ENCODE measurements around the gene CACNA1H.
"Not testable (repeated sequence)": the region's sequence is repeated elsewhere in the genome, so short reads cannot be mapped to it uniquely, and the experiment has no call there.

CACNA1H gene

GRCh38 chr16:1194665-1195392, 41.9 kb downstream of the CACNA1H start:
- peak; percentile 5 for DNase-seq

GRCh38 chr16:1195393-1195666, 42.4 kb downstream of the CACNA1H start:
- DNase-seq = no peak

DNA sequence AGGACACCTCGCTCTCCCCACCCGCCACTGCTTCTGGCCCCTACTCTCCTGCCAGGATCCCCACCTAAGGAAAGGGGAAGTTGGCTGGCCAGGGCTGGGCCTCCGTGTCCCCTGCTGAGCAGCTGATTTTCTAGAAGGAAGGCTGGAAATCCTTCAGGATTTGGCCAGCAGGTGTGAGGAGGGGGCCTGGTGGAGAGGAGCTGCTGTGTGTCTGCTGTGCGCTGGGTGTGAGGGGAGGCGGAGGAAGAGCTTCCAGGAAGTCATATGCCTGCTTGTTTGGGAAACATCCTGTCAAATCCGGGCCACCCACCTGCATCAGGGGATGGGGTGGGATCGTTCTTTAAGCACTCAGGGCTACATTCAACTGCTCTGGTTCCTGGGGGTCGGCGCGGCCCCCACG, 43.6 kb downstream of the CACNA1H start:
- DNase-seq = no peak

DNA sequence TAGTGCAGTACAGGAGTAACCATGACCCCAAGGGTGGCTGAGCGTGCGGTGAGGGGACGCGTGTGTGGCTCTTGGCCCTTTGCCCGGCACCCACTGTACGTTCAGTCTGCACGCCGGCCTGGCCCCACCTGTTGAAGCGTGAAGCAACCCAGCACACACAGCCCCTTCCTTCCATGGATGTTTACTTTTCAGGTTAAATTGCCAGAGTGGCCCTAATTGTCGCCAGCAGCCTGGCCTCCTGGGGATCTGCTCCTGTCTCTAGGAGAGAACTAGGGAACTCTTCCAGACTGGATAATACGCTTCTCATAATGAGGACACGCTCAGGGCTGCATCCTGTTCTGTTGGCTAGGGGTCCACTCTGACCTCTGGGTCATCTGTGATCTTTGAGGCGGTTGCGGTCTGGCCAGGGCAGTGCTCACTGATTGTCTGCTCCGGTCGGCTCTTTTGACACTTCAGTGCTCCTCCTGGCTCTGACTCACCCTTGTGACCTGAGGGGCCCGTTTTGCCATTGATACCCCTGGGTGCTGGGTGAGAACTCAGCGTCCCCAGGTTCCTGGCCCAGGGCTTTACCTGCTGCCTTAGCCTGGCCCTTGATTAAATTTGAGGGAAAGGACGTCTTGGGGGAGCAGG, 44.4 kb downstream of the CACNA1H start:
- peak; percentile 74 for DNase-seq

DNA sequence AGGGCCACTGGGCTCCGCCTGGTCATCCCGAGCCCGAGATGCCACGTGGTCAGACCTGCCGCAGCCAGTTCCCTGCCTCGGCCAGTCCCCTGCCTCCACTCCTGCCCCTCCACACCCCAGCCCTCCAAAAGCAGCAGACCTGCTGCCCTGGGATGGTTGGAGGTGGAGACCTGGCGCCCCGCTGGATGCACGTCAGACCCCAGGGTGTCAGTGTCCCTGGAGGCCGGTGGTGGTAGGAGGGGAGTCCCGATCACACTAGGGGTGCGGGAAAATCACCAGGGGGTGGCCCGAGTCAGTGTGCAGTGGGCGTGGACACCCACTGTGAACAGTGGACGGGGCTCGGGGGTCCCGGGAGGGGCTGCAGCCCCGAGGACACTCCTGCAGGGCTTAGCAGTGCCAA, 45.3 kb downstream of the CACNA1H start:
- no peak for DNase-seq

- not testable (repeated sequence) for DNase-seq
These were observed 45.9 kb downstream of the CACNA1H start for GRCh38 chr16:1198671-1199346.

- DNase-seq = no peak
These were observed 46.6 kb downstream of the CACNA1H start for GRCh38 chr16:1199347-1200013.

DNA sequence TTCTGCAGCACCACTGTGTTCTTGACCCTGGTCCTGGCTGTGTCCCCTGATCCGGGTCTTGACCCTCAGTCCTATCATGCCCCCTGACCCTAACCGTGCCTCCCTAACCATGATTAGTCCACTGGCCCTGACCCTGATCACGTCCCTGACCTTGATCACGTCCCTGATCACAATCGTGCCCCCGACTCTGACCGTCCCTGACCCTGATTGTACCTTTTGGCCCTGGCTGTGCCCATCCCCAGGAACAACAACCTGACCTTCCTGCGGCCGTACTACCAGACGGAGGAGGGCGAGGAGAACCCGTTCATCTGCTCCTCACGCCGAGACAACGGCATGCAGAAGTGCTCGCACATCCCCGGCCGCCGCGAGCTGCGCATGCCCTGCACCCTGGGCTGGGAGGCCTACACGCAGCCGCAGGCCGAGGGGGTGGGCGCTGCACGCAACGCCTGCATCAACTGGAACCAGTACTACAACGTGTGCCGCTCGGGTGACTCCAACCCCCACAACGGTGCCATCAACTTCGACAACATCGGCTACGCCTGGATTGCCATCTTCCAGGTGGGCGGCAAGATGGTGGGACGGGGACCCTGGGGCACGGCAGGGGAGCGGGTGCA, 47.2 kb downstream of the CACNA1H start:
- DNase-seq = no peak

GRCh38 chr16:1201444-1201843, 48.5 kb downstream of the CACNA1H start:
- no peak for DNase-seq

- no peak for DNase-seq
These were observed 49.4 kb downstream of the CACNA1H start for GRCh38 chr16:1202274-1202673.

GRCh38 chr16:1204933-1205332, 52.0 kb downstream of the CACNA1H start:
- DNase-seq = no peak

GRCh38 chr16:1206326-1206725, 53.4 kb downstream of the CACNA1H start:
- no peak for DNase-seq

DNA sequence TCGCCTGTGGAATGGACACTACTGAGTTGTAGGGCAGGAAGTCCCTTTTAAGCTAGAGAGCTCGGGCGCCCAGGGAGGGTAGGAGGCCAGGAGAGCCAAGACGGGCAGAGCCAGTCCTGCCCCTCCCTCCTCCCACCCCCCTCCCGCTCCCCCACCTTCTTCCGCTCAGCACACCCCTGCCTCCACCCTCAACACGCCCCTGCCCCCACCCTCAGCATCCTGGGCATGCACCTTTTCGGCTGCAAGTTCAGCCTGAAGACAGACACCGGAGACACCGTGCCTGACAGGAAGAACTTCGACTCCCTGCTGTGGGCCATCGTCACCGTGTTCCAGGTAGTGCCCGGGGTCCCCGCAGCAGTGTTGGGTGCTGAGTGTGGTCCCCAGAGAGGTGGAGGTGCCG, 53.9 kb downstream of the CACNA1H start:
- no peak for DNase-seq

- DNase-seq = no peak
These were observed 55.4 kb downstream of the CACNA1H start for GRCh38 chr16:1208239-1208830.

DNA sequence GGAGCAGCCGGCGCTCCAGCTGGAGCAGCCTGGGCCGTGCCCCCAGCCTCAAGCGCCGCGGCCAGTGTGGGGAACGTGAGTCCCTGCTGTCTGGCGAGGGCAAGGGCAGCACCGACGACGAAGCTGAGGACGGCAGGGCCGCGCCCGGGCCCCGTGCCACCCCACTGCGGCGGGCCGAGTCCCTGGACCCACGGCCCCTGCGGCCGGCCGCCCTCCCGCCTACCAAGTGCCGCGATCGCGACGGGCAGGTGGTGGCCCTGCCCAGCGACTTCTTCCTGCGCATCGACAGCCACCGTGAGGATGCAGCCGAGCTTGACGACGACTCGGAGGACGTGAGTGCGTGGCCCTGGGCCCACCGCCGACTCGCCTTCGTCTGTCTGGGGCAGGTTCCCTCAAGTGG, 56.2 kb downstream of the CACNA1H start:
- DNase-seq = no peak

DNA sequence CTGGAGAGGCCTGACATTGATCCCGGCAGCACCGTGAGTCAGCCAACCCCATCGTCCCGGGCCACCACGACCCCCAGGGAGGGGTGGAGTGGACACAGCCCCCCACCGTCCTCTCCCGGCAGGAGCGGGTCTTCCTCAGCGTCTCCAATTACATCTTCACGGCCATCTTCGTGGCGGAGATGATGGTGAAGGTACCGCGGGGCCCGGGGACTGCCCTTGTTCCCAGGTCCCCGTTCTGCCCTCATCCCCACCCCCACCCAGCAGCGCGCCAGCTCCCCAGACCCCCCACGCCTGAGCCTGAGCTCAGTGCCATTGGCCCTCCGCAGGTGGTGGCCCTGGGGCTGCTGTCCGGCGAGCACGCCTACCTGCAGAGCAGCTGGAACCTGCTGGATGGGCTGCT, 57.6 kb downstream of the CACNA1H start:
- no peak for DNase-seq

DNA sequence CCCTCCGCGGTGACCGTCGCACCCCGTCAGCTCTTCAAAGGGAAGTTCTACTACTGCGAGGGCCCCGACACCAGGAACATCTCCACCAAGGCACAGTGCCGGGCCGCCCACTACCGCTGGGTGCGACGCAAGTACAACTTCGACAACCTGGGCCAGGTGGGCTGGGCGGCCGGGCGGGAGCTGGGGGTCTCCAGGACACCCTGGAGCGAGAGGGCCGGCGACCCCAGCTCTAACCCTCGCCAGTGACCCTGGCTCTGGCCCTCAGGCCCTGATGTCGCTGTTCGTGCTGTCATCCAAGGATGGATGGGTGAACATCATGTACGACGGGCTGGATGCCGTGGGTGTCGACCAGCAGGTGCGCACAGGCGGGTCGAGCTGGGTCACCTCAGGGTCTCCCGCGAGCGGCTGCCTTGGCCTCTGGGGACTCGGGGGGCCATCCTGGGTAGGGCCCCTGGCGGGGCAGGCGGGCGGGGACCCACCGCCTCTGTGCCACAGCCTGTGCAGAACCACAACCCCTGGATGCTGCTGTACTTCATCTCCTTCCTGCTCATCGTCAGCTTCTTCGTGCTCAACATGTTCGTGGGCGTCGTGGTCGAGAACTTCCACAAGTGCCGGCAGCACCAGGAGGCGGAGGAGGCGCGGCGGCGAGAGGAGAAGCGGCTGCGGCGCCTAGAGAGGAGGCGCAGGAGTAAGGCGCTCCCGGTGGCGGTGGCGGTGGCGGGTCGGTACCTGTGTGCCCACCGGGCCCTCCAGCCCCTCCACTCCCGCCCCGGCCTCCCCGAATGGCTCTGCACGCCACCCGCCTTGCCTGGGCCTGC, 58.8 kb downstream of the CACNA1H start:
- DNase-seq = no peak

- no peak for DNase-seq
These were observed 59.8 kb downstream of the CACNA1H start for GRCh38 chr16:1212616-1213194.

DNA sequence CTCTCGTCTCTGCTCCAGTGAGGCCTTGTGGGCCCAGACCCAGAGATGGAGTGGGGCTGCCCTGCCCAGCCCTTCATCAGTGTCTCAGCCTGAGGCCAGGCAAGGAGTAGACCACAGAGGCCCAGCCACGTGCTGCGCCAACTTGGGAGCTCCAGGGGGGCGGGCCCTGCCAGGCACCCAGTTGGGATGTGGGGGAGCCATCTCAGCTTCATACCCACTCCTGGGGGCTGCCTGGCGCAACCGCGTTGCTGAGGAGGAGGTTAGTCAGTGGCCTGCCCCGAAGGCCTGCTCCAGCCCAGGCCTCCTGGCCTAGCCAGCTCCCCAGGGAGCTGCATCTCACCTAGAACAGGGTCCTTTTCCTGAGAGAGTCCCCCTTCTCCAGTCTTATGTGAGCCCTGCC, 60.3 kb downstream of the CACNA1H start:
- DNase-seq = no peak

DNA sequence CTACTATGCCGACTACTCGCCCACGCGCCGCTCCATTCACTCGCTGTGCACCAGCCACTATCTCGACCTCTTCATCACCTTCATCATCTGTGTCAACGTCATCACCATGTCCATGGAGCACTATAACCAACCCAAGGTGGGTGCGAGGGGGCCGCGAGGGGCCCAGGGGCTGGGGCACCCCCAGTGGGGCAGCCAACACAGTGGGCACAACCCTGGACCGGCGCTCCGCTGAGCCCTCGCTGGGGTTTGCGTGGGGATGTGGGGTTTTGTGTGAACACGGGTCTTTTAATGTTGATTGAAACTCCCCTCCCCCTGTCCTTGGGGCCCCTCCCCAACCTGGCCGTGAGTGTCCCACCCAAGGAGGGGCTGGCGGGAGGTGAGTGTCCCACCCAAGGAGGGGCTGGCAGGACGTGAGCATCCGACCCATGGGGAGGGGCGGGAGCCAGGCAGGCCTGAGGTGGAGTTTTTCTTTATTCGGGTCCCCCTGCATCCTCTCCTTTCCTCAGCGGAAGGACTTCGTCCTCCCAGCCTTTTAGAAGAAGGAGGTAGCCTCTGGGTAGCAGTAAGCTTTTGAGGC, 61.0 kb downstream of the CACNA1H start:
- no peak for DNase-seq

DNA sequence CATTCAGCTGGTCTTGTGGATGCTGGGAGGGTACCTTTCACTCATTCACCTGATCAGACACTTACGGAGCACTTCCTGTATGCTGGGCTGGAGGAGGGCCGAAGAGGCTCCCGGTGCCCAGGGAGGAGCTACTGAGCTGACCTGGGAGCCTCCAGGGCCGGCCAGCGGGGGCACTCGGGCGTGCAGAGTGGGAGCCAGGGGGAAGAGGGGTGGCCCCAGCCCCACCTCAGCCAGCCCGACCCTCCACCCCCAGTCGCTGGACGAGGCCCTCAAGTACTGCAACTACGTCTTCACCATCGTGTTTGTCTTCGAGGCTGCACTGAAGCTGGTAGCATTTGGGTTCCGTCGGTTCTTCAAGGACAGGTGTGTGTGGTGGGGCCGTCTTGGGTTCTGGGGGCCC, 61.8 kb downstream of the CACNA1H start:
- no peak for DNase-seq

All from NCI-H1092 treated with DMSO at 0.1 percent for 48 hours (cell line).